HepG2 (cell line): ENCODE results near the gene CAPN10. TPM values are rescaled to one million over a fixed set of nuclear protein-coding genes. Genes with fewer than 3 reads are reported as not detected.
A peak's percentile ranks its signal among the peaks of the same experiment; 100 is the strongest.

Experiments
- ASH2L ChIP-seq: fragments of 300-600, 200-600 bp; sonication (generic); IDR thresholded peaks from 2 replicates; pipeline ENCODE4 v1.7.0; 2017; ENCODE audit warnings: low read depth, mild to moderate bottlenecking, moderate library complexity, mixed read lengths, low read length; ENCODE audit not compliant: insufficient read length
- BRCA1 ChIP-seq: sonication (generic); formaldehyde crosslinking; IDR thresholded peaks from 2 replicates; pipeline ENCODE4 v1.4.0; 2020; ENCODE audit warnings: missing genetic modification reagents
- CREB1 ChIP-seq, 2 experiments: fragments of 450-650 bp in 1 of 2; IDR thresholded peaks; 2 replicates each; pipeline ENCODE4 v1.6.1; 2016 to 2017; ENCODE audit warnings: control low read depth in 1 of 2, mild to moderate bottlenecking in 1 of 2, missing compliant biosample characterization in 1 of 2, missing genetic modification characterization in 1 of 2
- FUBP1 ChIP-seq: sonication (generic); formaldehyde crosslinking; IDR thresholded peaks from 2 replicates; pipeline ENCODE4 v1.5.1; 2020; ENCODE audit warnings: missing genetic modification reagents, mild to moderate bottlenecking, borderline replicate concordance
- HNRNPUL1 ChIP-seq: fragments of 200-400 bp; formaldehyde crosslinking; IDR thresholded peaks from 2 replicates; pipeline ENCODE4 v1.6.1; 2017; ENCODE audit warnings: low read depth, mild to moderate bottlenecking, low read length, moderate library complexity
- KDM4B ChIP-seq: sonication (generic); formaldehyde crosslinking; IDR thresholded peaks from 2 replicates; pipeline ENCODE4 v1.4.0; 2020; ENCODE audit warnings: missing genetic modification reagents
- LRRFIP1 ChIP-seq: sonication (generic); formaldehyde crosslinking; conservative IDR thresholded peaks from 2 replicates; pipeline ENCODE4 v1.4.0; 2020; ENCODE audit warnings: missing genetic modification reagents
- NFKBIZ ChIP-seq: IDR thresholded peaks from 2 replicates; pipeline ENCODE4 v1.6.1; 2018; ENCODE audit warnings: missing genetic modification reagents, missing compliant biosample characterization
- SOX13 ChIP-seq, 3 experiments: fragments of 450-650 bp in 1 of 3; sonication (generic) in 1 of 3; formaldehyde crosslinking in 1 of 3; IDR thresholded peaks in 2 of 3; conservative IDR thresholded peaks in 1 of 3; 2 replicates each; pipeline versions ENCODE4 v1.5.0 to v1.6.1; 2016 to 2020; ENCODE audit warnings: antibody characterized with exemption in 1 of 3, mild to moderate bottlenecking in 1 of 3, missing compliant biosample characterization in 1 of 3, missing genetic modification reagents in 1 of 3, moderate library complexity in 1 of 3
- SRSF4 ChIP-seq: fragments of 200-400 bp; formaldehyde crosslinking; IDR thresholded peaks from one replicate; pipeline ENCODE4 v1.6.1; 2018; ENCODE audit warnings: mild to moderate bottlenecking, low read depth, low read length, moderate library complexity; ENCODE audit not compliant: poor library complexity, severe bottlenecking
- ZBTB1 ChIP-seq: sonication (generic); formaldehyde crosslinking; IDR thresholded peaks from 2 replicates; pipeline ENCODE4 v1.4.0; 2020; ENCODE audit warnings: missing genetic modification reagents, borderline replicate concordance
- ZFP37 ChIP-seq: sonication (generic); formaldehyde crosslinking; IDR thresholded peaks from 2 replicates; pipeline ENCODE4 v1.4.0; 2020; ENCODE audit warnings: missing genetic modification reagents, borderline replicate concordance
- ZNF138 ChIP-seq: sonication (generic); formaldehyde crosslinking; IDR thresholded peaks from 2 replicates; pipeline ENCODE4 v1.5.0; 2020; ENCODE audit warnings: mild to moderate bottlenecking, low read depth, missing genetic modification reagents
- ZNF235 ChIP-seq: sonication (generic); formaldehyde crosslinking; IDR thresholded peaks from 2 replicates; pipeline ENCODE4 v1.8.1; 2023; ENCODE audit warnings: mild to moderate bottlenecking, missing genetic modification reagents, borderline replicate concordance
- ZNF484 ChIP-seq: sonication (generic); formaldehyde crosslinking; IDR thresholded peaks from 2 replicates; pipeline ENCODE4 v1.5.1; 2020; ENCODE audit warnings: mild to moderate bottlenecking, low read depth, missing genetic modification reagents, borderline replicate concordance
- ZNF556 ChIP-seq: sonication (generic); formaldehyde crosslinking; IDR thresholded peaks from 2 replicates; pipeline ENCODE4 v1.4.0; 2020; ENCODE audit warnings: mild to moderate bottlenecking, missing genetic modification reagents, borderline replicate concordance
- ZNF614 ChIP-seq: IDR thresholded peaks from 2 replicates; pipeline ENCODE4 v1.6.1; 2018; ENCODE audit warnings: missing biosample characterization, missing genetic modification reagents, inconsistent platforms, borderline replicate concordance
- ZNF792 ChIP-seq: IDR thresholded peaks from 2 replicates; pipeline ENCODE4 v1.6.1; 2016
- ZNF879 ChIP-seq: sonication (generic); formaldehyde crosslinking; IDR thresholded peaks from 2 replicates; pipeline ENCODE4 v1.8.1; 2023; ENCODE audit warnings: missing genetic modification reagents
- polyA plus RNA-seq, 8 experiments: library from polyadenylated mRNA; depleted of rRNA in 3 of 8; stranded (reverse) in 7 of 8; unstranded in 1 of 8; fragments of >200 nt; fragmentation: Illumina TruSeq in 4 of 8; extraction: Trizol in 4 of 8; gene quantifications; 2 replicates each; pipeline versions ENCODE4 v1.2.1 to v1.2.3, GENCODE V29; 2011 to 2016; ENCODE audit warnings: low read depth in 4 of 8, missing spikeins in 1 of 8, mixed read lengths in 1 of 8; ENCODE audit not compliant: insufficient read depth in 1 of 8
- total RNA-seq, 5 experiments: library from RNA; depleted of rRNA; stranded (reverse); fragments of >200 nt; fragmentation: Illumina TruSeq; extraction: Trizol; gene quantifications; 2 replicates each; pipeline ENCODE4 v1.2.3, GENCODE V29; 2016; ENCODE audit warnings: low read depth in 1 of 5
- TF ChIP-seq, protein P1 (sequence below): sonication (generic); formaldehyde crosslinking; IDR thresholded peaks from 2 replicates; pipeline ENCODE4 v1.4.0; 2020; ENCODE audit warnings: missing genetic modification reagents, borderline replicate concordance
- TF ChIP-seq, protein P2 (sequence below): sonication (generic); formaldehyde crosslinking; IDR thresholded peaks from 2 replicates; pipeline ENCODE4 v1.4.0; 2020; ENCODE audit warnings: mild to moderate bottlenecking, missing genetic modification reagents

Gene CAPN10
- total and polyA plus RNA-seq, 2 of the 13 experiments (the other 11 are each of a cell fraction or from before 2014, with no cell fraction given), result 27.6 to 32.4 TPM

GRCh38 chr2:240579771-240580614 is 6.5 kb upstream of the CAPN10 start (continued):
- TF ChIP-seq BRCA1 (CRISPR knock-in tag) (no peak), ZNF138 (CRISPR knock-in tag) (no peak), ZFP37 (no peak), ZNF792 (CRISPR knock-in tag) (peak; percentile 84; the same call in 1 of the 2 replicates), KDM4B (no peak), ZNF484 (no peak), ZBTB1 (no peak; the same call in 1 of the 2 replicates), ZNF614 (CRISPR knock-in tag) (0 out of 2 replicates have a peak, but pooled peaks have one; percentile 47), ZNF235 (0 out of 2 replicates have a peak, but pooled peaks have one; percentile 33), ZNF879 (CRISPR knock-in tag) (no peak), ASH2L (peak; percentile 77), SRSF4 (no peak), ZNF556 (CRISPR knock-in tag) (peak; percentile 28; the same call in 1 of the 2 replicates), CREB1 (IDR thresholded peaks at IDR 0.05) (0 out of 2 replicates have a peak, but pooled peaks have one; percentile 24), CREB1 (CRISPR knock-in tag; IDR thresholded peaks at IDR 0.05) (peak; percentile 59), FUBP1 (no peak), HNRNPUL1 (no peak), LRRFIP1 (CRISPR knock-in tag) (no peak), SOX13 (IDR thresholded peaks at IDR 0.05) (no peak), SOX13 (CRISPR knock-in tag; conservative IDR thresholded peaks at IDR 0.05 in 1 of 2, IDR thresholded peaks at IDR 0.05 in 1 of 2) (peak in 1 of 2 experiments; percentile 41; a peak in 1 of 4 replicates), NFKBIZ (CRISPR knock-in tag) (0 out of 2 replicates have a peak, but pooled peaks have one; percentile 20)
- TF ChIP-seq, protein P1, sequence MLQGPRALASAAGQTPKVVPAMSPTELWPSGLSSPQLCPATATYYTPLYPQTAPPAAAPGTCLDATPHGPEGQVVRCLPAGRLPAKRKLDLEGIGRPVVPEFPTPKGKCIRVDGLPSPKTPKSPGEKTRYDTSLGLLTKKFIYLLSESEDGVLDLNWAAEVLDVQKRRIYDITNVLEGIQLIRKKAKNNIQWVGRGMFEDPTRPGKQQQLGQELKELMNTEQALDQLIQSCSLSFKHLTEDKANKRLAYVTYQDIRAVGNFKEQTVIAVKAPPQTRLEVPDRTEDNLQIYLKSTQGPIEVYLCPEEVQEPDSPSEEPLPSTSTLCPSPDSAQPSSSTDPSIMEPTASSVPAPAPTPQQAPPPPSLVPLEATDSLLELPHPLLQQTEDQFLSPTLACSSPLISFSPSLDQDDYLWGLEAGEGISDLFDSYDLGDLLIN, result no peak
- TF ChIP-seq, protein P2, sequence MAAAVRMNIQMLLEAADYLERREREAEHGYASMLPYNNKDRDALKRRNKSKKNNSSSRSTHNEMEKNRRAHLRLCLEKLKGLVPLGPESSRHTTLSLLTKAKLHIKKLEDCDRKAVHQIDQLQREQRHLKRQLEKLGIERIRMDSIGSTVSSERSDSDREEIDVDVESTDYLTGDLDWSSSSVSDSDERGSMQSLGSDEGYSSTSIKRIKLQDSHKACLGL (CRISPR knock-in tag), result peak; percentile 85
